Measurements from ENCODE around the gene FSTL5.

Gene FSTL5

DNA sequence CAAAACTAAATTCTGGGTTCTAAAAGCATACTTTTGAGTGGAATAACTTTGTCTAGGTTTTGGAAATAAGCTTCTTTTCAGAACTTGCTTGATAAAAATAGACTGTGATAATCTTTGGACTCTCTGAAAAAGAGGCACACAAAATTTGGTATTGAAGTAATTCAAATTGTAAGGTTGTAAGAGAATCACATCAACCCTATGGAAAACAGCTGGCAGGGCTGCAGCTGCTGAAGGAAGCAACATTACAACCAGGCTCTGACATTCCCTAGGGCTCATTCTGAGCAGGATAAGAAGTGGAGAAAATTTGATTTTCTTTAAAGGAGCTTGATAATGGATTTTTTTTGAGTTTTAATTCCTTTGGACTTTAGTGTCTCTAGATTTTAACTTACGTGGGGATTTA is 147.6 kb downstream of the FSTL5 start:
- Histone ChIP-seq H3K79me2 (ENCODE audit: control insufficient read depth, insufficient read depth, low read length, unreplicated experiment) (no peaks in the 10 kb centered on the region), H3K27me3 (ENCODE audit: insufficient read depth, low read length) (no peaks in the 10 kb centered on the region), H3K27ac (ENCODE audit: low read depth, low read length) (no peak overlapping the region), H3K4me3 (ENCODE audit: low read depth, low read length) (no peak overlapping the region), H3K4me1 (ENCODE audit: control insufficient read depth, insufficient read depth, low read length, unreplicated experiment) (no peaks in the 10 kb centered on the region), H3K36me3 (ENCODE audit: insufficient read depth, low read length) (no peaks in the 10 kb centered on the region), H2AFZ (ENCODE audit: low read length, unreplicated experiment) (no peak overlapping the region)

DNA sequence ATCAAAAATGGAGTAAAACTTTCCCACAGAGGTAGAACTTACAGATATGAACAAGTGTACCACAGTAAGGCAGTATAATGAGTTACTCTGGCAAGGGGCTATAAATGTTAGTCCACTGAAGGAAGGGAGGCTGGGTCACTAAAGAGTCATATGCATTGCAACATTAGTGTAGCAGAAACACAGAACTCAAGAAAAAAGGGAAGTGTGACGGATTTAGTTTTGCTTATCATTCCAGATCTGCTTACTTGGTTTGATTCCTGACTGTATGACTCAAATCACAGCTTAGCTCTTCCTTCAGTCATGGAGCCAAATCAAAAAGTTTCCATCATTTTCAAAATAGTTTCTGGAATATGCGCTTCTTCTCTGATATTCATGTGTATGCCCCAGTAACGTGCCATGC is 148.7 kb downstream of the FSTL5 start:
- H3K4me3 ChIP-seq (ENCODE audit: low read depth, low read length) = no peak overlapping the region
- no peaks in the 10 kb centered on the region for H3K36me3 ChIP-seq (ENCODE audit: insufficient read depth, low read length)
- no peak overlapping the region for H2AFZ ChIP-seq (ENCODE audit: low read length, unreplicated experiment)
- no peaks in the 10 kb centered on the region for H3K79me2 ChIP-seq (ENCODE audit: control insufficient read depth, insufficient read depth, low read length, unreplicated experiment)
- no peaks in the 10 kb centered on the region for H3K27me3 ChIP-seq (ENCODE audit: insufficient read depth, low read length)
- H3K27ac ChIP-seq (ENCODE audit: low read depth, low read length) = no peak overlapping the region
- no peaks in the 10 kb centered on the region for H3K4me1 ChIP-seq (ENCODE audit: control insufficient read depth, insufficient read depth, low read length, unreplicated experiment)

DNA sequence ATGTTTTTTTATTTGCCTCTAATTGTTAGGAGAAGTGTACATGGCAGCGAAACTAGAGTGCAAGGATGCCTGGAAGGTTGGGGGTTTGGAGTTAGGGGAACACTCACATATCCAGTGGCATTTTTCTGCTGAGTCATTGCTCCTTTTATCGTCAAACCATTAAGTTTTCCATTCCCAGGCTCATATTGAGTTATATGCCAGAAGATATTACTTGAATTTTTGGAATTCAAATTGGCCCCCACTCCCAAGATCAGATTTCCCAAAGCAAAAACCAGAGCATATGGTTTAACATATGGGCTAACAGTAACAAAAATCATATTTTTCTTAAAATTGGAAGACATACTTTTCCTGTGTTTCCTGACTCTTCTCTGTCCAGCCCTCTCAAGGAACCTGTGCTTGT is 152.7 kb downstream of the FSTL5 start:
- Histone ChIP-seq H2AFZ (ENCODE audit: low read length, unreplicated experiment) (no peak overlapping the region), H3K79me2 (ENCODE audit: control insufficient read depth, insufficient read depth, low read length, unreplicated experiment) (no peaks in the 10 kb centered on the region), H3K4me1 (ENCODE audit: control insufficient read depth, insufficient read depth, low read length, unreplicated experiment) (no peaks in the 10 kb centered on the region), H3K36me3 (ENCODE audit: insufficient read depth, low read length) (no peaks in the 10 kb centered on the region), H3K27ac (ENCODE audit: low read depth, low read length) (no peak overlapping the region), H3K4me3 (ENCODE audit: low read depth, low read length) (no peak overlapping the region), H3K27me3 (ENCODE audit: insufficient read depth, low read length) (no peaks in the 10 kb centered on the region)

DNA sequence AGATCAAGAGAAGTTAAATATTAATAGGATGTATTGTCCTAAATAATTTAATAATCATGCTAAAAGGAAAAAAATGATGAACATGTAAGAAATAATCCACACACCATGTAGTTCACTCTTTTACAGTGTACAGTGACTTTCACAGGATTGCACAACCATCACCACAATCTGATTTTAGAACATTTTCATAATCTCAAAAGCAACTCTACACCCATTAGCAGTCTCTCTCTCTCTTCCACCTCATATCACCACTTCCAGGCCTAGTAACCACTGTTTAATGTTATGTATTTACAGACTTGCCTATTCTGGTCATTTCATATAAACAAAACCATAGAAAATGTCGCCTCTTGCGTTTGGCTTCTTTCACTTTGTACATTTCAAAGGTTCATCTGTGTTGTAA is 153.4 kb downstream of the FSTL5 start:
- Histone ChIP-seq H3K36me3 (ENCODE audit: insufficient read depth, low read length) (no peaks in the 10 kb centered on the region), H2AFZ (ENCODE audit: low read length, unreplicated experiment) (no peak overlapping the region), H3K4me1 (ENCODE audit: control insufficient read depth, insufficient read depth, low read length, unreplicated experiment) (no peaks in the 10 kb centered on the region), H3K79me2 (ENCODE audit: control insufficient read depth, insufficient read depth, low read length, unreplicated experiment) (no peaks in the 10 kb centered on the region), H3K4me3 (ENCODE audit: low read depth, low read length) (no peak overlapping the region), H3K27ac (ENCODE audit: low read depth, low read length) (no peak overlapping the region), H3K27me3 (ENCODE audit: insufficient read depth, low read length) (no peaks in the 10 kb centered on the region)

DNA sequence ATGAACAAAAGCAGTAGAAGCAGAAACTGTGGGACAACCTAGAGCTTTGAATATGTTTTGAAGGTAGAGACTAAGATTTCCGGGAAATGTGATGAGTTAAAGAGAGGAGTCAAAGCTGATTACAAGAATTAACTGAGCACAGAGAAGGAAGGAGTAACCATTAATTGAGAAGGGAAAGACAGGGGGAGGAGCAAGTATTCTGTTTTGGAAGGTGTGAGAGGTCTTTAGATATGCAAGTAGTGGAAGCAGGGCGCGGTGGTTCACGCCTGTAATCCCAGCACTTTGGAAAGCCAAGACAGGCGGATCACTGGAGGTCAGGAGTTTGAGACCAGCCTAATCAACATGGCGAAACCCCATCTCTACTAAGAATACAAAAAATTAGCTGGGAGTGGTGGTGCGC is 171.5 kb downstream of the FSTL5 start:
- Histone ChIP-seq H3K27ac (ENCODE audit: low read depth, low read length) (no peak overlapping the region), H3K79me2 (ENCODE audit: control insufficient read depth, insufficient read depth, low read length, unreplicated experiment) (no peaks in the 10 kb centered on the region)

DNA sequence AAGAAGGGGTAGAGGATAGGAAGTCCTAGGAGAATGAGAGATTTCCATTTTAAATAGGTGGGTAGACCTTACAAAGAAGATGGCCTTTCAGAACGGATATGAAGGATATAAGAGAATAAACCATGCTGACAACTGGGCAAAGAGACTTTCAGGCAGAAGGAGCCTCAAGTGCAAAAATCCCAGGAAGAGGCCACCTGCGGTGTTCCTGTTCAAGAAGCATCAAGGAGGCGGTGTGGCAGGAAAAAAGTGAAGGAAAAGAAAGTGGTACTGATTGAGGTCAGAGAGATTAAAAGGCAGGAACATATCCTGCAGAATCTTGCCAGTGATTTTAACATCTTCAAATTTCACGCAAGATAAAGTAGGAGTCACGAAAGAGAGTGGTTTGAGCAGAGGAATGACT is 172.0 kb downstream of the FSTL5 start:
- no peaks in the 10 kb centered on the region for H3K79me2 ChIP-seq (ENCODE audit: control insufficient read depth, insufficient read depth, low read length, unreplicated experiment)
- no peaks in the 10 kb centered on the region for H3K36me3 ChIP-seq (ENCODE audit: insufficient read depth, low read length)
- H3K4me3 ChIP-seq (ENCODE audit: low read depth, low read length) = no peak overlapping the region
- no peak overlapping the region for H2AFZ ChIP-seq (ENCODE audit: low read length, unreplicated experiment)
- H3K4me1 ChIP-seq (ENCODE audit: control insufficient read depth, insufficient read depth, low read length, unreplicated experiment) = no peaks in the 10 kb centered on the region
- no peak overlapping the region for H3K27ac ChIP-seq (ENCODE audit: low read depth, low read length)
- H3K27me3 ChIP-seq (ENCODE audit: insufficient read depth, low read length) = no peaks in the 10 kb centered on the region

More for the DNA sequence above, 171.5 kb downstream of the FSTL5 start:
- H3K27me3 ChIP-seq (ENCODE audit: insufficient read depth, low read length) = no peaks in the 10 kb centered on the region
- H2AFZ ChIP-seq (ENCODE audit: low read length, unreplicated experiment) = no peak overlapping the region
- H3K4me3 ChIP-seq (ENCODE audit: low read depth, low read length) = no peak overlapping the region
- no peaks in the 10 kb centered on the region for H3K4me1 ChIP-seq (ENCODE audit: control insufficient read depth, insufficient read depth, low read length, unreplicated experiment)
- H3K36me3 ChIP-seq (ENCODE audit: insufficient read depth, low read length) = no peaks in the 10 kb centered on the region

DNA sequence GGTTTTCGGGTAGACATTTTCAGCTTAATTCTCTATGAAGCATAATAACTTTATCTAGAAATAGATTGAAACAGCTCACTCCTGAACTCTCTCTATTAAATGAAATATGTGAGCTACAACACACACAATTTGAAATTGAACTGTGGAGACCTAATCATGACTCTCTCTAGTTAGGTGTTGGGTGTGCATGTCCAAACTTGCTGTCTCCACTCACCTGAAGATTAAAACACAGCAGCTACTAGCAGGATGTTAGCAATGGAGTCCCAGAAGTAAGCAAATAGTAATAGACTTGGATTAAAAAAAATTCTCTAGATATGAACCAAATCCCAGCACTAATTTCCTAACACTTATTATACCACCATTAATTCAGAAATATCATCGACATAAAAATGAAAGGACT is 173.1 kb downstream of the FSTL5 start:
- no peak overlapping the region for H3K4me3 ChIP-seq (ENCODE audit: low read depth, low read length)
- no peak overlapping the region for H3K27ac ChIP-seq (ENCODE audit: low read depth, low read length)
- no peak overlapping the region for H2AFZ ChIP-seq (ENCODE audit: low read length, unreplicated experiment)
- H3K4me1 ChIP-seq (ENCODE audit: control insufficient read depth, insufficient read depth, low read length, unreplicated experiment) = no peaks in the 10 kb centered on the region
- no peaks in the 10 kb centered on the region for H3K27me3 ChIP-seq (ENCODE audit: insufficient read depth, low read length)
- no peaks in the 10 kb centered on the region for H3K79me2 ChIP-seq (ENCODE audit: control insufficient read depth, insufficient read depth, low read length, unreplicated experiment)
- H3K36me3 ChIP-seq (ENCODE audit: insufficient read depth, low read length) = no peaks in the 10 kb centered on the region

DNA sequence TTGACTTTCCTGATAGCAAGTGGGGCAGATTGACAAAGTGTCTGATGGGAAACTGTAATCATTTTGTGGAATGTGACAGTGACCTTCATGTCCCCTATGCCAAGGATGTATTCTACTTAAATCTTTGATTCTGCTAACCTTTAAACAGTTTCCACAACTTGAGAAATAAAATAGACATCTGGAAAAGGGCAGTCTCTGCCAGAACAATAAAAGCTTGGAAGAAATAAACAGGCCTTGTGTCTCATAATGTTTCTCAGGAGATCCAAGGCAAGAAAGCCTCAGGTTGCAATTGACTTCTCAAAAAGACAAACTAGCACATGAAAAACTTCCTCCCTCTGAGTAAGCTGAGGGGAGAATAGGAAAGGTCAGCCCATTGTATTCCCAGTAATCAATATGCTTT is 174.9 kb downstream of the FSTL5 start:
- no peaks in the 10 kb centered on the region for H3K36me3 ChIP-seq (ENCODE audit: insufficient read depth, low read length)
- H2AFZ ChIP-seq (ENCODE audit: low read length, unreplicated experiment) = no peak overlapping the region
- H3K4me1 ChIP-seq (ENCODE audit: control insufficient read depth, insufficient read depth, low read length, unreplicated experiment) = no peaks in the 10 kb centered on the region
- no peak overlapping the region for H3K4me3 ChIP-seq (ENCODE audit: low read depth, low read length)
- no peaks in the 10 kb centered on the region for H3K27me3 ChIP-seq (ENCODE audit: insufficient read depth, low read length)
- H3K79me2 ChIP-seq (ENCODE audit: control insufficient read depth, insufficient read depth, low read length, unreplicated experiment) = no peaks in the 10 kb centered on the region
- H3K27ac ChIP-seq (ENCODE audit: low read depth, low read length) = no peak overlapping the region

DNA sequence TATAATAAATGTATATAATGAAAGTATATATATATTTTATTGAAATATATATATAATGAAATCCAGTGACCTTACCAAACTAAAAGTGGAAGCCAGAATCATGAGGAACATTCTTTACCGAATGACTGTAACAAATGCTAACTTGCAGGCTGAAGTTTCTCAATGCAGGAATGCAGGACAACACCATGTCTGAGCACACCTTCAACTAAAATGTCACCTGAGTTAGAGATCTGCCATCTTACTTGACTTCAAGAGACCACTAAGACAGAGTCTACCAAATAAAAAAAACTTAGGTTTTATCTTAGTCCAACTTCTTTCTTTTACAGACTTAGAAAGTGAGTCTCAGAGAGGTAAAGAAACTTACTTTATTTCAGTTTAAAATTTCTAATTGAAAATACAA is 176.2 kb downstream of the FSTL5 start:
- H3K36me3 ChIP-seq (ENCODE audit: insufficient read depth, low read length) = no peaks in the 10 kb centered on the region
- no peaks in the 10 kb centered on the region for H3K27me3 ChIP-seq (ENCODE audit: insufficient read depth, low read length)
- H3K4me1 ChIP-seq (ENCODE audit: control insufficient read depth, insufficient read depth, low read length, unreplicated experiment) = no peaks in the 10 kb centered on the region
- H3K4me3 ChIP-seq (ENCODE audit: low read depth, low read length) = no peak overlapping the region
- no peaks in the 10 kb centered on the region for H3K79me2 ChIP-seq (ENCODE audit: control insufficient read depth, insufficient read depth, low read length, unreplicated experiment)
- H2AFZ ChIP-seq (ENCODE audit: low read length, unreplicated experiment) = no peak overlapping the region
- no peak overlapping the region for H3K27ac ChIP-seq (ENCODE audit: low read depth, low read length)

DNA sequence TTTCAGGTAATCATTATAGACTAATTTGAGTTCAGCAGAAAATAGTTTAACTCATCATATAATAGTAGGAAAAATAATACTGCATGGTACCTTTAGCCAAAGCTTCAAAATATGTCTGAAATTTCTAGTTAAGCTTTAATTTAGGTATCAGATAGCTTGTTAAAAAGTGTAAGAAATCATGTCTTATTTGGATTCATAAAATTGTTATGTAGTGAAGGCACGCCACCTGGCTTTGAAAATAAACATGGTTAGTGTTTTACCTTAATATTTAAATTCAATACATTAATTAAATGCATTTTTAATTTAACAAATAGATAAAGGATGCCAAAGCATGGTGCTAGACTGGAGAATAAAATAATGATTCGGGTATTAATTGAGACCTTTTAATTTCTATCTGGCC is 211.4 kb downstream of the FSTL5 start:
- Histone ChIP-seq H3K27me3 (ENCODE audit: insufficient read depth, low read length) (no peaks in the 10 kb centered on the region), H2AFZ (ENCODE audit: low read length, unreplicated experiment) (no peak overlapping the region), H3K4me1 (ENCODE audit: control insufficient read depth, insufficient read depth, low read length, unreplicated experiment) (no peaks in the 10 kb centered on the region), H3K27ac (ENCODE audit: low read depth, low read length) (no peak overlapping the region), H3K4me3 (ENCODE audit: low read depth, low read length) (no peak overlapping the region), H3K79me2 (ENCODE audit: control insufficient read depth, insufficient read depth, low read length, unreplicated experiment) (no peaks in the 10 kb centered on the region), H3K36me3 (ENCODE audit: insufficient read depth, low read length) (no peaks in the 10 kb centered on the region)

DNA sequence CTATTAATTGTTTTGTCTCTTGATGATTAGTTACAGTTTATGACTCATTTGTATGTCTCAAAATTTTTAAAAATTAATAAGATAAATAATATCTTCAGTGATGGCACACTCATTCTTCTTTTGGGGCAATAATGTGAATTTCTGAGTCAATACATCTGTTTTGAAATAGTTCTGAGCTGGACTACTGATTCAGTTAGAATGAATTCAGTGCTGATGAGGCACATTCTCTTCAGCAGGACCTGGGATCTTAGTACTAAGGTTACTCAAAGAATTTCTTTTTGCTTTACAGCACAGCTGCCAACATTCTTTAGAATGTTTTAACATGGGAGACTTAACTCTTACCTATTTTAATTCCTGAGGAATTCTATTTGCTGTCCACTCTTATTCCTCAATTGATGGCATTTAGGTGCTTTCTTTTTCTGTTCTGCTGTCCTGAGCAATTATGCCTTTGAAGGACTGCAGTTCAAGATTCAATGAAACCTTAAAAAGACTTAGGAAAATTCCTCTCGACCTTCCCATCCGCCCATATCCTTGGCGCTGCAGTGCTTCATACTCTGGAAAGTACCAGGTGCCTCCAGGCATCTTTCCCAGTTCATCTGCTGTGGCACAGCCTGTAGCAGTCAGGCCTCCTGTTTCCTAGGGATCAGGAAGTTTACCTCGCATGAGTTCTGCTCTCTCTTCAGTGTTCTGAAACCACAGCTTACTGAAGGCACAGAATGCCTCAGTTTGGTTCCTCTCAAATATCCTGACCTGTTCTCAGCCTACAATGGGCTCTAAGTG is 213.7 kb downstream of the FSTL5 start:
- Histone ChIP-seq H2AFZ (ENCODE audit: low read length, unreplicated experiment) (no peak overlapping the region), H3K36me3 (ENCODE audit: insufficient read depth, low read length) (no peaks in the 10 kb centered on the region), H3K79me2 (ENCODE audit: control insufficient read depth, insufficient read depth, low read length, unreplicated experiment) (no peaks in the 10 kb centered on the region), H3K4me1 (ENCODE audit: control insufficient read depth, insufficient read depth, low read length, unreplicated experiment) (no peaks in the 10 kb centered on the region), H3K27ac (ENCODE audit: low read depth, low read length) (no peak overlapping the region), H3K27me3 (ENCODE audit: insufficient read depth, low read length) (no peaks in the 10 kb centered on the region), H3K4me3 (ENCODE audit: low read depth, low read length) (no peak overlapping the region)

Data from ACC112 (cell line).